Measurements from ENCODE around the gene CHTOP.

- TF ChIP-seq CTCF (IDR thresholded peaks at IDR 0.05) = no peak
- TF ChIP-seq POLR2AphosphoS5 (IDR thresholded peaks at IDR 0.05; ENCODE audit: insufficient read depth in 1 of 2, low read depth in 1 of 2) = no peak
Observed at GRCh38 chr1:153599847-153600246, 34.0 kb upstream of the CHTOP start.
